Thyroid gland (tissue), 4 donors: ENCODE data around the gene MYCN.

ENCODE experiments used
- CTCF ChIP-seq, 6 experiments: fragments of 200-600 bp in 3 of 6; fragments of 450-650 bp in 3 of 6; sonication (generic) in 3 of 6; IDR thresholded peaks; one replicate each; pipeline ENCODE4 v1.5.1; 2016 to 2019; ENCODE audit warnings: antibody characterized with exemption in 6 of 6, mild to moderate bottlenecking in 2 of 6, inconsistent platforms in 1 of 6, moderate library complexity in 1 of 6
- POLR2A ChIP-seq, 2 donors: fragments of 450-650 bp; IDR thresholded peaks; one replicate each; pipeline ENCODE4 v1.6.1; 2017; ENCODE audit warnings: antibody characterized with exemption in 2 of 2, mild to moderate bottlenecking in 2 of 2, moderate library complexity in 1 of 2

DNA sequence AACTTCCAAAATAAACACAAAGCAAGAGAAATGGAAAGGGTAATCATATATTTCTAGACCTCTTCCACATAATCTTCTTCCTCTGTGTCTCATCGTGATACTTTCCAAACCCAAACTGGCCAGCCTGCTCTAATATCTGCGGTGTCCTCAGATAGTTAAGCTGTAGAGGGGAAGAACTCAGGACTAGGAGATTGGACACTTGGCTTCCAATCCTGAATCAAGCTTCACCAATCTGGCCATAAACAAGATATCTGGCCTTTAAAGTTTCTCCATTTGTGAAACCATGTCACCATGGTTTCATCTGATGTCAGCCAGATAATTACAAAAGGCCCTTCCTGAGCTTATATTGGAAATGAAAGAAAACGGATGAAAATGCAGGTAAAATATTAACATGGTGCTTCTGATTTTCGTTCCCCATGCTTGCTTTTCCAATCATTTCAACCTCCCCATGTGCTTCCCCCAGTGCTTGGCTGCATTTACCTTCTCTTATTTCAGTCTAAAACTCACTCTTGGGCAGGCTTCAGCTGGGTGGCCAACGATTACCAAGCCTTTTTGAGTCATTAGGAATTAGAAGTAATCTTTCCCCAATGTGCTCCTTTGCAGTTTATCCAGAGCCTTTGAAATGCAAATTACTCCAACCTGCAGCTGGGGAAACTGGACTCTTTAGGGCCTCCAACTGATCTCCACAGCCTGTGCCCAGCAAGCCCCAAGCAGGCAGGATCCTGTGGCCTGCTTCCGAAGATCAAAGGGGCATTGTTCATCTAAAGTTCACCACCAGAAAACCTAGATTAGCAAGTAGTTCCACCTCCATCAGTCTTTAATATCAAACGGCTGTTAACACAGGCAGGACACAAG is 44.5 kb upstream of the MYCN start:
- TF ChIP-seq CTCF (IDR thresholded peaks at IDR 0.05) (no peak), POLR2A (IDR thresholded peaks at IDR 0.05) (no peak)
